ENCODE measurements around the gene APOD. TPM values are rescaled to one million over a fixed set of nuclear protein-coding genes. Genes with fewer than 3 reads are reported as not detected.
A peak's percentile ranks its signal among the peaks of the same experiment; 100 is the strongest.

APOD gene
- total and polyA plus RNA-seq, 2 of the 8 experiments (the other 6 are each of a cell fraction or from before 2014, with no cell fraction given): not detected

DNA sequence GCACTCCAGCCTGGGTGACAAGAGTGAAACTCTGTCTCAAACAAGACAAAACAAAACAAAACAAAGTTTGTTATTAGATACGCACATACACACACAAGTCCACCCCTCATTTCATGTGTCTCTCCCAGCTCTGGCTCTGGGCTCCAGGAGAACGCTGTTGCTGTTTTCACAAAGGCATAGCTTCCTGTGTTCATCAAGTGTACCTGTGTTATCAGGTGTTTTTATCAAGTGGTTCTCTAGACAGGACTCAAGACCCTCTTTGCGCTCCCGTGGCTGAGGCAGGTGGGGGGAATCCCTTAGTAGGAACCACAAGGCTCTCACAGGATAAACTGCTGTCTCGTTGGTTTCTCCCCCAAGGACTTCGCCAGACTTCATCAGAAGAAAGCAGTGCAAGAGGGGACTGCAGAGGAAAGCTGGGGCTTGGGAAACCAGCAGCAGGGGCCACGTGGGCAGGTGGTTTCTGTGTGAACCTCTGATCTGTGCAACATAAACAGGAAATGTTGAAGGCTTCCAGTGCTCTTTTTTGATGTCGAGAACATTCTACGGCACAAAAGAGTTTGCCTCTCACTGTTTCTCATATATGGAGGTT, 33.7 kb downstream of the APOD start:
- Histone ChIP-seq H3K4me1 (replicated peaks in 1 of 4; ENCODE audit: control insufficient read depth in 3 of 4, insufficient read depth in 4 of 4, low read length in 3 of 4) (peaks cover 0 to 8% (median 4%) of the 10 kb centered on the region in 4 experiments; a peak in 5 of 7 replicates), H3K18ac (ENCODE audit: extremely low read depth, low read length) (no peak overlapping the region), H3K9ac (replicated peaks in 1 of 4; ENCODE audit: extremely low read depth in 1 of 4, low read depth in 3 of 4, low read length in 3 of 4) (no peak overlapping the region), H2BK20ac (ENCODE audit: low read length) (no peak overlapping the region; the same call in 1 of the 2 replicates), H2BK120ac (replicated peaks; ENCODE audit: low read depth, low read length) (no peak overlapping the region), H2BK12ac (ENCODE audit: low read depth, low read length) (0 out of 2 replicates have a peak overlapping the region, but pooled peaks have one; percentile 23), H2BK5ac (ENCODE audit: low read depth, low read length) (no peak overlapping the region), H3K23ac (ENCODE audit: insufficient read length) (no peak overlapping the region), H3K23me2 (ENCODE audit: low read depth, low read length) (no peaks in the 10 kb centered on the region), H3K14ac (ENCODE audit: insufficient read length) (no peak overlapping the region), H3K9me3 (ENCODE audit: insufficient read depth in 2 of 2, low read depth in 1 of 2, low read length in 1 of 2) (no peaks in the 10 kb centered on the region), H3K36me3 (ENCODE audit: control insufficient read depth in 2 of 4, insufficient read depth in 4 of 4, low read length in 3 of 4) (no peaks in the 10 kb centered on the region), H3K56ac (replicated peaks; ENCODE audit: insufficient read length, low read depth, low read length) (no peak overlapping the region), H4K8ac (ENCODE audit: extremely low read depth, insufficient read depth, low read length) (no peak overlapping the region), H3K79me2 (ENCODE audit: control insufficient read depth in 1 of 2, insufficient read depth in 2 of 2, low read length in 2 of 2) (no peaks in the 10 kb centered on the region), H2BK15ac (ENCODE audit: low read length) (no peak overlapping the region), H3K27ac (ENCODE audit: low read depth, low read length) (no peak overlapping the region), H4K91ac (replicated peaks; ENCODE audit: insufficient read length, low read length) (no peak overlapping the region), H3K27me3 (replicated peaks in 1 of 4; ENCODE audit: control insufficient read depth in 3 of 4, extremely low read depth in 1 of 4, insufficient read depth in 3 of 4, low read length in 3 of 4) (no peaks in the 10 kb centered on the region; a peak in 3 of 7 replicates), H3K4me3 (ENCODE audit: extremely low read depth in 1 of 4, insufficient read depth in 2 of 4, low read depth in 3 of 4, low read length in 4 of 4) (no peak overlapping the region), H4K20me1 (replicated peaks in 1 of 2; ENCODE audit: control insufficient read depth in 1 of 2, insufficient read depth in 2 of 2, low read length in 2 of 2) (no peaks in the 10 kb centered on the region), H3K4me2 (ENCODE audit: insufficient read depth in 1 of 2, low read depth in 2 of 2, low read length in 2 of 2) (no peak overlapping the region), H3K4ac (replicated peaks; ENCODE audit: insufficient read length, low read depth, low read length) (no peak overlapping the region), H2AK5ac (ENCODE audit: low read depth, low read length) (no peak overlapping the region), H4K5ac (ENCODE audit: insufficient read length, low read depth, low read length) (no peak overlapping the region), H2AFZ (ENCODE audit: low read length) (no peak overlapping the region), H3K79me1 (ENCODE audit: low read depth, low read length) (no peaks in the 10 kb centered on the region)
- no peak for FAIRE-seq
- POLR2A ChIA-PET (ENCODE audit: partially characterized antibody): no interaction called here
- DNase-seq (ENCODE audit: low read depth in 1 of 2, low spot score in 2 of 2): no peak
- WGBS, 2 experiments (ENCODE audit: extremely low coverage in 1 of 2, insufficient coverage in 1 of 2, insufficient read length in 1 of 2, insufficient replicate concordance in 2 of 2, low coverage in 1 of 2, low lambda C conversion rate in 2 of 2, missing lambda C conversion rate in 1 of 2): 87% methylated on average over 9 of the region's 9 CpGs; no CpG with 5 or more reads in 1 of the 2 experiments
- no peak for TF ChIP-seq MAFK (IDR thresholded peaks at IDR 0.05; ENCODE audit: low read depth, low read length)
- TF ChIP-seq SAP30 (IDR thresholded peaks at IDR 0.05; ENCODE audit: insufficient read depth, insufficient replicate concordance, low read length): no peak
- no peak for TF ChIP-seq BACH1 (IDR thresholded peaks at IDR 0.05; ENCODE audit: low read length)
- no peak for TF ChIP-seq CREB1 (IDR thresholded peaks at IDR 0.05)
- TF ChIP-seq CEBPB (IDR thresholded peaks at IDR 0.05; ENCODE audit: low read depth, low read length): no peak
- TF ChIP-seq ATF3 (IDR thresholded peaks at IDR 0.05; ENCODE audit: insufficient read depth, low read depth, low read length): no peak
- TF ChIP-seq SP2 (IDR thresholded peaks at IDR 0.05; ENCODE audit: low read length): no peak
- TF ChIP-seq SIX5 (IDR thresholded peaks at IDR 0.05; ENCODE audit: low read depth, low read length): no peak
- no peak for TF ChIP-seq SUZ12 (IDR thresholded peaks at IDR 0.05; ENCODE audit: low read length)
- no peak for TF ChIP-seq CHD1 (IDR thresholded peaks at IDR 0.05; ENCODE audit: low read depth, low read length)
- TF ChIP-seq RXRA (IDR thresholded peaks at IDR 0.05; ENCODE audit: insufficient read depth, low read depth, low read length): no peak
- no peak for TF ChIP-seq FOSL1 (IDR thresholded peaks at IDR 0.05; ENCODE audit: insufficient read depth, low read depth, low read length)
- CTCF ChIA-PET (ENCODE audit: partially characterized antibody): interaction anchor here (0.5 to 0.6 kb wide), 2 partner anchors 34 to 265 kb away, joined by 3 read pairs; partner anchors contain the start of gene APOD
